Fibroblast of villous mesenchyme (primary cell): ENCODE data around the gene FAM131A. TPM values are rescaled to one million over a fixed set of nuclear protein-coding genes. Genes with fewer than 3 reads are reported as not detected.
"Not testable (repeated sequence)": the region's sequence is repeated elsewhere in the genome, so short reads cannot be mapped to it uniquely, and the experiment has no call there.

Source experiments
- DNase-seq: peaks from one replicate; pipeline ENCODE4 v3.0.0-alpha.2; 2010; ENCODE audit warnings: low read depth
- H3K4me3 ChIP-seq: 2 replicates; pipeline ENCODE4 v1.5.1; 2011; ENCODE audit warnings: low read depth, mild to moderate bottlenecking, low read length
- total RNA-seq: library from RNA; depleted of rRNA; stranded (reverse); fragments of >200 nt; gene quantifications from 2 replicates; pipeline ENCODE4 v1.2.3, GENCODE V29; 2012
- TF ChIP-seq, protein P1 (sequence below): IDR thresholded peaks from 2 replicates; pipeline ENCODE4 v1.5.1; 2012; ENCODE audit warnings: low read depth, mild to moderate bottlenecking, low read length; ENCODE audit not compliant: insufficient read depth

FAM131A gene
- total RNA-seq, 1 donor, result 17.3 TPM

GRCh38 chr3:184338511-184338945 is 1.1 kb downstream of the FAM131A start:
- peak; percentile 70 for DNase-seq
- H3K4me3 ChIP-seq, result peak overlapping the region; percentile 15
- TF ChIP-seq, protein P1, sequence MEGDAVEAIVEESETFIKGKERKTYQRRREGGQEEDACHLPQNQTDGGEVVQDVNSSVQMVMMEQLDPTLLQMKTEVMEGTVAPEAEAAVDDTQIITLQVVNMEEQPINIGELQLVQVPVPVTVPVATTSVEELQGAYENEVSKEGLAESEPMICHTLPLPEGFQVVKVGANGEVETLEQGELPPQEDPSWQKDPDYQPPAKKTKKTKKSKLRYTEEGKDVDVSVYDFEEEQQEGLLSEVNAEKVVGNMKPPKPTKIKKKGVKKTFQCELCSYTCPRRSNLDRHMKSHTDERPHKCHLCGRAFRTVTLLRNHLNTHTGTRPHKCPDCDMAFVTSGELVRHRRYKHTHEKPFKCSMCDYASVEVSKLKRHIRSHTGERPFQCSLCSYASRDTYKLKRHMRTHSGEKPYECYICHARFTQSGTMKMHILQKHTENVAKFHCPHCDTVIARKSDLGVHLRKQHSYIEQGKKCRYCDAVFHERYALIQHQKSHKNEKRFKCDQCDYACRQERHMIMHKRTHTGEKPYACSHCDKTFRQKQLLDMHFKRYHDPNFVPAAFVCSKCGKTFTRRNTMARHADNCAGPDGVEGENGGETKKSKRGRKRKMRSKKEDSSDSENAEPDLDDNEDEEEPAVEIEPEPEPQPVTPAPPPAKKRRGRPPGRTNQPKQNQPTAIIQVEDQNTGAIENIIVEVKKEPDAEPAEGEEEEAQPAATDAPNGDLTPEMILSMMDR, result peak; percentile 16

GRCh38 chr3:184339001-184339400 is 1.6 kb downstream of the FAM131A start:
- H3K4me3 ChIP-seq, result peak overlapping the region; percentile 15
- no peak for DNase-seq
- TF ChIP-seq, protein P1, result no peak

GRCh38 chr3:184339451-184340135 is 2.2 kb downstream of the FAM131A start:
- DNase-seq, result peak; percentile 54
- H3K4me3 ChIP-seq, result not testable (repeated sequence)

GRCh38 chr3:184341925-184342324 is 4.5 kb downstream of the FAM131A start:
- no peak overlapping the region for H3K4me3 ChIP-seq
- TF ChIP-seq, protein P1, result no peak
- no peak for DNase-seq

DNA sequence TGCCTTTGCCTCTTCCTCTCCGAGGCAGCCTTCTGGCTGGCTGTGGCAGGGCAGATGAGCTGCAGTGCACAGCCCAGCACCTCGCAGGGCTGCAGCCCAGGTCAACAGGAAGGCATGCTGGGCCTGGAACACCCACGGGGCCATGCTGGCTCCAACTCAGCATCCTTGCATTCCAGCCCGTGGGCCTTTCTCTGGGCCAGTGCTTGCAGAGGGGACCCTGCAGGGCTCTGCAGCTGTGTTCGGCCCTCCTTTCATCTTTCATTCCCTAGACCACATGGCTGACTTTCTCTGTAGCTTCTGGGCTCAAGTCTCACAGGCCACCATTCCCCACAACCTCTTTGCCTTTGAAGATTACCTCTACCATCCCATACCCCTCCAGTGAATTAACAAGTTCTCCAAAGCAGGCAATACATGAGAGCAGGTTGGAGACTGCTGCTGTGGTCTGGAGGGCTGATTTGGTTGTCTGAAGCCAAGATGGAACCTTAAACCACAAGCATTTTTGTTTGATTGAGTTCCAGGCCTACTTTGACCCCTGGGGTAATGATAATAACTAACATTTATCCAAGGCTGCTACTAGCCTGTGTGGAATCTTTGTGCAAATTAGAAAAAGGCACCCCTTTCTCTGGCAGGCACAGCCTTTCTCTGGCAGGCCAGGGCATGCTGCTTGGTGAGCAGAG is 5.9 kb downstream of the FAM131A start:
- no peak for DNase-seq
- TF ChIP-seq, protein P1, result no peak
- no peak overlapping the region for H3K4me3 ChIP-seq

GRCh38 chr3:184344579-184345316 is 7.3 kb downstream of the FAM131A start:
- no peak overlapping the region for H3K4me3 ChIP-seq
- TF ChIP-seq, protein P1, result no peak
- DNase-seq, result no peak
